GM12864 (cell line): ENCODE measurements around the gene NKX6-2.
"Not testable (repeated sequence)": the region's sequence is repeated elsewhere in the genome, so short reads cannot be mapped to it uniquely, and the experiment has no call there.

ENCODE experiments used
- DNase-seq: peaks from one replicate; pipeline ENCODE4 v3.0.0-alpha.2; 2011; ENCODE audit warnings: low read depth
- H3K4me3 ChIP-seq: 2 replicates; pipeline ENCODE4 v1.5.1; 2011; ENCODE audit warnings: mild to moderate bottlenecking, low read depth, low read length, control low read depth
- TF ChIP-seq, protein P1 (sequence below): IDR thresholded peaks from 2 replicates; pipeline ENCODE4 v1.5.1; 2011; ENCODE audit warnings: low read depth, mild to moderate bottlenecking, moderate library complexity, low read length, control low read depth, inconsistent platforms; ENCODE audit errors: missing control alignments

The NKX6-2 gene

DNA sequence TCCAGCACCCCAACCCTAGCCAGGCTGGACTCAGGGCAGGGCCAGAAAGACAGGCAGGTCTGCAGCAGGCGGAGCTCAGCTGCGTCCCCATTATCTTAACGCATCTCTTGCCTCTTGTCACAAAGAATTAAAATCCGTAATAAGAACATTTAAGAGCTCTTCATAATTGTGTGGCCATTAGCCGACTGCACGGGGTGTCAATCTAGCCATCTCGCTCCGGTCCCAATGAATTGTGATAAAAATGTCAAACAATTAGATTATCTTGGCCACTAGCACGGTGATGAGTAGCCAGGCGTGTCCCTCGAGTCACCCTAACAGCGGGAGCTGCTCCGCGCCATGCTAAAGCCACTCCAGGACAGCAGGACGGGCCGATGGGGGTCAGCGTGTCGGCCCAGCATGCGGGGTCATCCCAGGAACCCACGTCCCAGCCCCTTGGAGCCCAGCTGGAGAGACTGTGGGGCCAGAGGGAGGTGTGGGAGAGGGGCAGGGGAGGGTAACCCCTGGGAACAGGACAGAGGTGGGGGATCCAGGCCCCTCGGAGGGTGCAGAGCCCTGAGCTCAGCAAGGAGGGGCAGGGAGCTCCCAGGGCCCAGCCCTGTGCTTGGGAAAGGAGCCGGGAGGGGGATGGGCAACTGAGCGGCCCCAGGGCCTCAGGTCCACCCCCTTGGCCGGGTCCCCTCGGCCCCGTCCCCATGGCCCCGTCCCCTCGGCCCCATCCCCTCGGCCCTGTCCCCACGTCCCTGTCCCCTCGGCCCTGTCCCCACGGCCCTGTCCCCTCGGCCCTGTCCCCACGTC is 17.7 kb upstream of the NKX6-2 start:
- TF ChIP-seq, protein P1, sequence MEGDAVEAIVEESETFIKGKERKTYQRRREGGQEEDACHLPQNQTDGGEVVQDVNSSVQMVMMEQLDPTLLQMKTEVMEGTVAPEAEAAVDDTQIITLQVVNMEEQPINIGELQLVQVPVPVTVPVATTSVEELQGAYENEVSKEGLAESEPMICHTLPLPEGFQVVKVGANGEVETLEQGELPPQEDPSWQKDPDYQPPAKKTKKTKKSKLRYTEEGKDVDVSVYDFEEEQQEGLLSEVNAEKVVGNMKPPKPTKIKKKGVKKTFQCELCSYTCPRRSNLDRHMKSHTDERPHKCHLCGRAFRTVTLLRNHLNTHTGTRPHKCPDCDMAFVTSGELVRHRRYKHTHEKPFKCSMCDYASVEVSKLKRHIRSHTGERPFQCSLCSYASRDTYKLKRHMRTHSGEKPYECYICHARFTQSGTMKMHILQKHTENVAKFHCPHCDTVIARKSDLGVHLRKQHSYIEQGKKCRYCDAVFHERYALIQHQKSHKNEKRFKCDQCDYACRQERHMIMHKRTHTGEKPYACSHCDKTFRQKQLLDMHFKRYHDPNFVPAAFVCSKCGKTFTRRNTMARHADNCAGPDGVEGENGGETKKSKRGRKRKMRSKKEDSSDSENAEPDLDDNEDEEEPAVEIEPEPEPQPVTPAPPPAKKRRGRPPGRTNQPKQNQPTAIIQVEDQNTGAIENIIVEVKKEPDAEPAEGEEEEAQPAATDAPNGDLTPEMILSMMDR, result no peak
- H3K4me3 ChIP-seq, result no peak overlapping the region
- no peak for DNase-seq

DNA sequence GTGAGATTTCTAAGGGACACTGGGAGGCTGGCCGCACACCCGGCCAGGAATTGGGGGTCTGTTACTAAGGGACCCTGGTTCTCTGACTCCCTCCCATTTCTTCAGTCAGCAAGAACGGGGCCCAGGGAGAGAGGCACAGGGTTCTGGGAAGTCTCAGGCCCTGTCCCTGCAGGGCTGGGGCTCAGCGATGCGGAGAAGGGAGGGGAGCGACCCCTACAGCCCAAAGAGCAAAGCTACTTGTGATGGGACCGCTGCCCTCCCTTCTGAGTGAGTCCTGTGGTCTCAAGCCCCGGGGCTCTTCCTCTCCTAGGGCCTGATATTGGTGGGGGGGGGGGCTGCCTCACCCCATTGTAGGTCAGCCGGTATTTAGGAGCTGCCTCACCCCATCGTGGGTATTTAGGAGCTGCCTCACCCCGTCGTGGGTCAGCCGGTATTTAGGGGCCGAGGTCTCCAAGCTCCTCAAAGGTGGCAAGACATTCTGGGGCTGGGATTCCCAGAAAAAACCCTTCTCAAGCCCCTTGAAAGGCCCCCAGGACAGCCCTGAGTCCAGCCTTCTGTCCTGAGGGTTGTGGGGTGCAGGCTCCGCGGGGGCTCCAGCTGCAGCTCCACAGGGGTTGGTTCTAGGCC is 16.9 kb upstream of the NKX6-2 start:
- DNase-seq, result no peak
- TF ChIP-seq, protein P1, result no peak
- no peak overlapping the region for H3K4me3 ChIP-seq

DNA sequence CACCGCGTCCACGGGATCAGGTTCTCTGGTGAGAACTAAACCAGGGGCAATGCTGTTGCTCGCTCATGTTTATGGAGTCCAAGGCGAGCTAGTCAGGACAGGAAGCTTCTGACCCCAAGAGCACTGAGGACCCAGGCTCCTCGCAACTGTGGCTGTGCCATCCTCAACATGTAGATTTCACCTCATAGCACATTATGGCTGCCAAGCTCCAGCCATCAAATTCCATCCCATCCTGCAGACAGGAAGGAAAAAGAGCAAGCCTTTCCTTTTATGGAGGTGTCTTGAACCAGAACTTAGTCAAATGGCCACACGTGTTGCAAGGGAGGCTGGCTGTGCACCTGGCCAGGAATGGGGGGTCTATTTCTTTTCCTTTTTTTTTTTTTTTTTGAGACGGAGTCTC is 16.1 kb upstream of the NKX6-2 start:
- DNase-seq, result no peak
- TF ChIP-seq, protein P1, result no peak
- H3K4me3 ChIP-seq, result no peak overlapping the region

DNA sequence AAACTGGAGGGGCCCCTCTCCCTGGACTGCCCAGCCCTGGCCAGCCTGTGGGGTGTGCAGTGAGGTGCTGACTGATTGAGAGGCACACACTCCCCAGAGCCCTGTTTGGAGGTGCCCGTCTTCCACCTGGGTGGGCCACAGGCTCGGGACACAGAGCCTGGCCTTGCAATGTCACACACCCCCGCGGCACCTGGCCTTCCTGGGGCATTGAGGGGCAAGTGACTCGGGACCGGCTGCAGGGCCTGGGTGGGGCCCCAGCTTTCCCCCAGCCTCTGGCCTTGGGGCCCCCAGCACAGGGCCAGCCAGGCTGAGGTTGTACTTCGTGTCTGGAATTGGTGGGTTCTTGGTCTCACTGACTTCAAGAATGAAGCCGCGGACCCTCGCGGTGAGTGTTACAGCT is 13.9 kb upstream of the NKX6-2 start:
- H3K4me3 ChIP-seq, result no peak overlapping the region
- TF ChIP-seq, protein P1, result no peak
- no peak for DNase-seq

DNA sequence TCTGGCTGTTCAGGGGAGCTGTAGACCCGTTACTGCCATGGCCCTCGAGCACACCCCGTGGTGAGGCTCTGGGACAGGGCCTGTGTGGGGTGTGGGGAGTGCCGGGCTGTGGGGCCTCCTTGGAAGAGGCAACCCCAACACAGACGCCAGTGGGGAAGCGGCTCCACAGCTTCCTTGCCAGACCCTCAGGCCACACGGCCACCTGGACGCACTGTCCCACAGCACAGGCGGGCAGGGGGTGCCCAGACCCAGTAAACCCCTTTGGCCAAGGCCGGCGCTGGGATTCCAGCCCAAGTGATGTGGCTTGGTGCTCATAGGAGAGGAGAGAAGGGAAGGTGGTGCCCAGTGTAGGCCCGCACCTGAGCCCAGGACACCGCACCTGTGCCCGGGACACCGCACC is 12.9 kb upstream of the NKX6-2 start:
- DNase-seq, result no peak
- TF ChIP-seq, protein P1, result no peak
- no peak overlapping the region for H3K4me3 ChIP-seq

DNA sequence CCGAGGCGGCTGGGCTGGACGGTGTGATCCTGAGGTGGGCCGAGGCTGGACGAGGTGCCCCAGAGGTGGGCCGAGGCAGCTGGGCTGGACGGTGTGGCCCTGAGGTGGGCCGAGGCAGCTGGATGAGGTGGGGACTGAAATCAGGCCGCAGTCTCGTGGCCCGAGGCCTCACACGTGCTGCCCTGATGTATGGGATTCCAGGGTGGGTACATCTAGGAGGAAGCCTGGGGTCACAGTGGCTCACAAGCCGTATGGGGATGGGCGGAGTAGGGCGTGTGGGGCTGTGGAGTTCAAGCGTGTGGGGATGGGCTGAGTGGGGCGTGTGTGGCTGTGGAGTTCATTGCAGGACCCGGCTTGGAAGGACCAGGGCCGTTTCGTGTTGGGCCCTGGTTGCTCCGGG is 12.5 kb upstream of the NKX6-2 start:
- no peak for DNase-seq
- no peak overlapping the region for H3K4me3 ChIP-seq
- TF ChIP-seq, protein P1, result no peak

DNA sequence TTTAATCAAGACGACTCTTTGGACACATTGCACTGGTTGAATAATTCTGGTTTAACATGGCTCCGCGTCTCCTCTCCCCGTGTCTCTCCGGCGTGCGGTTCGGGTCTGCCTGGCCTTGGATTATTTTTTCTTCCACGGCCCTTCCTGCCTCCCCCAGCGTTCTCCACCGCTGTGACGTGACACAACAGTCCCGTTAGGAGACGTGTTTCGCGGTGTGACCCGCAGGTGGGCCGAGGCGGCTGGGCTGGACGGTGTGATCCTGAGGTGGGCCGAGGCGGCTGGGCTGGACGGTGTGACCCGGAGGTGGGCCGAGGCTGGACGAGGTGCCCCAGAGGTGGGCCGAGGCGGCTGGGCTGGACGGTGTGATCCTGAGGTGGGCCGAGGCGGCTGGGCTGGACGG is 12.0 kb upstream of the NKX6-2 start:
- DNase-seq, H3K4me3 ChIP-seq: not testable (repeated sequence)
